HFFc6 (cell line): ENCODE data around the gene TGM4. TPM values are rescaled to one million over a fixed set of nuclear protein-coding genes. Genes with fewer than 3 reads are reported as not detected.
A peak's percentile ranks its signal among the peaks of the same experiment; 100 is the strongest.

Experiments
- DNase-seq: peaks from one replicate; pipeline ENCODE4 v3.0.0-alpha.2; 2018
- H3K27ac Mint-ChIP-seq: 2 replicates; pipeline ENCODE4 v1.8.0; 2020; ENCODE audit warnings: mild to moderate bottlenecking, mixed read lengths
- H3K27me3 Mint-ChIP-seq: 2 replicates; pipeline ENCODE4 v1.8.0; 2021; ENCODE audit warnings: mild to moderate bottlenecking, moderate library complexity, mixed read lengths; ENCODE audit not compliant: insufficient read depth
- H3K36me3 Mint-ChIP-seq: 2 replicates; pipeline ENCODE4 v1.8.0; 2021; ENCODE audit warnings: low read depth, mixed read lengths
- H3K4me1 Mint-ChIP-seq: 2 replicates; pipeline ENCODE4 v1.8.0; 2020; ENCODE audit warnings: low read depth, mixed read lengths
- H3K4me3 Mint-ChIP-seq: 2 replicates; pipeline ENCODE4 v1.8.0; 2020; ENCODE audit warnings: mild to moderate bottlenecking, moderate library complexity, mixed read lengths
- H3K9me3 Mint-ChIP-seq: 2 replicates; pipeline ENCODE4 v1.8.0; 2020; ENCODE audit warnings: mild to moderate bottlenecking, mixed read lengths
- CTCF ChIP-seq: fragments of 200-600 bp; sonication (generic); IDR thresholded peaks from 2 replicates; pipeline ENCODE4 v1.5.0; 2021; ENCODE audit warnings: antibody characterized with exemption, mild to moderate bottlenecking
- total RNA-seq, 6 experiments: library from RNA; stranded (reverse); fragmentation: NEBNext Ultra II Directional; extraction: Animal tissue kit (Norgen Biotek cat#: 25700); gene quantifications; 2 replicates in 1 of 6; 3 replicates in 5 of 6; pipeline ENCODE4 v1.2.3, GENCODE V29; 2021

Gene TGM4
- total RNA-seq, 6 experiments from 2014 or later = not detected

GRCh38 chr3:44958386-44958785 lies 84.0 kb downstream of the TGM4 start:
- Mint-ChIP-seq H3K27me3 (no peaks in the 10 kb centered on the region), H3K4me1 (peaks cover 30% of the 10 kb centered on the region), H3K4me3 (no peak overlapping the region), H3K36me3 (peaks cover 12% of the 10 kb centered on the region; the same call in 1 of the 2 replicates), H3K9me3 (no peaks in the 10 kb centered on the region), H3K27ac (no peak overlapping the region)
- no peak for DNase-seq
- no peak for TF ChIP-seq CTCF

DNA sequence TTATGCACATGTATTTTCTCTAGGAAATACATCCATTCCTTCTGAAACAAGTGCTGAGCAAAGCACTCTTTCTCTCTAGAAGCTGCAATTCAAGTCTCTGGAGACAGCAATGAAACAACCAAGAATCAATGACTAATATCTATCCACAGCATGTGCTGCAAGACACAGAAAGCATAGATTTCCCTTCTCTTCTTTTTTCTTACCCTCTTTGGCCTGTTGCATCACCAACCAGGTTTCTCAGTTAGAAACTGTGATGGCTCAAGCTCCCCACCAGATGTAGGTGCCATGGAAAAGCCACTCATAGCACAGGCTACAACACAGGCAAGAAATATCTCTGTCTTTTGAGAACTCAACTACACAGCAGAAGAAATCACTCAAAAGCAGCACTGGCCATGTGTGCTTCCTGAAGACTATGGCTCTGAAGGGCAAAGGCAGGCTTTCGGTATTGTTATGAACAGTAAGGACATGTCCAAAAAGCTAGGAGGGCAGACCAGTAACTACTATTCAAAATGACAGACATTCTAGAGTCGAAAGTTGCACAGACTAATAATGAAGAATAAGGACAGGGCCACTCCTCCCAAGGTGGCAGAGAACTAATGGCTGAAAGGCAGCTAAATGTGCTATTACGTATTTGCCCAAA lies 86.1 kb downstream of the TGM4 start:
- no peak for DNase-seq

DNA sequence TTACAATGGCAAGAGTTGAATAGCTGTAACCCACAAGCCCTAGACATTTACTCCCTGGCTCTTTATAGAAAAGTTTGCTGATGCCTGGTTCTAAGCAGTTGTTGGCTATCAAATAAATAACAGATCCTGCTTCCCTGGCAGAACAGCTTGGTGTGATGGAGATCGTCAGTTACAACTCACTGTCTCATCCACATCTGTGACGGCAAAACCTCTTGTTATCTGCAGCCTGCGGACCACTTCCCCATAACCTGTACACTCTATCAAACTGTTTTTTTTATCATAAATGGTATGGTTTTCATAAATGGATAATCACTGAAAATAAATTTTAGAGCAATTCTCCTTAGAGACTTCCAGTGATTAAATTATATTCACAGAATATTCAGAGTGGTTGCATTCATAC lies 87.5 kb downstream of the TGM4 start:
- Mint-ChIP-seq H3K36me3 (peaks cover 12% of the 10 kb centered on the region; the same call in 1 of the 2 replicates), H3K27me3 (no peaks in the 10 kb centered on the region), H3K9me3 (no peaks in the 10 kb centered on the region), H3K4me3 (no peak overlapping the region), H3K4me1 (peaks cover 33% of the 10 kb centered on the region), H3K27ac (no peak overlapping the region)
- no peak for DNase-seq
- no peak for TF ChIP-seq CTCF

More for the DNA sequence above, 86.1 kb downstream of the TGM4 start:
- Mint-ChIP-seq H3K4me3 (no peak overlapping the region), H3K9me3 (no peaks in the 10 kb centered on the region), H3K27ac (no peak overlapping the region), H3K27me3 (no peaks in the 10 kb centered on the region), H3K36me3 (peaks cover 12% of the 10 kb centered on the region; the same call in 1 of the 2 replicates), H3K4me1 (peaks cover 35% of the 10 kb centered on the region)
- no peak for TF ChIP-seq CTCF

GRCh38 chr3:44962621-44963393 lies 88.4 kb downstream of the TGM4 start:
- H3K4me1 Mint-ChIP-seq = peaks cover 38% of the 10 kb centered on the region
- H3K4me3 Mint-ChIP-seq = no peak overlapping the region
- peaks cover 4% of the 10 kb centered on the region; the same call in 1 of the 2 replicates for H3K36me3 Mint-ChIP-seq
- H3K27ac Mint-ChIP-seq = peak overlapping the region; percentile 19; the same call in 1 of the 2 replicates
- TF ChIP-seq CTCF = no peak
- peak; percentile 47 for DNase-seq
- no peaks in the 10 kb centered on the region for H3K27me3 Mint-ChIP-seq
- H3K9me3 Mint-ChIP-seq = no peaks in the 10 kb centered on the region

DNA sequence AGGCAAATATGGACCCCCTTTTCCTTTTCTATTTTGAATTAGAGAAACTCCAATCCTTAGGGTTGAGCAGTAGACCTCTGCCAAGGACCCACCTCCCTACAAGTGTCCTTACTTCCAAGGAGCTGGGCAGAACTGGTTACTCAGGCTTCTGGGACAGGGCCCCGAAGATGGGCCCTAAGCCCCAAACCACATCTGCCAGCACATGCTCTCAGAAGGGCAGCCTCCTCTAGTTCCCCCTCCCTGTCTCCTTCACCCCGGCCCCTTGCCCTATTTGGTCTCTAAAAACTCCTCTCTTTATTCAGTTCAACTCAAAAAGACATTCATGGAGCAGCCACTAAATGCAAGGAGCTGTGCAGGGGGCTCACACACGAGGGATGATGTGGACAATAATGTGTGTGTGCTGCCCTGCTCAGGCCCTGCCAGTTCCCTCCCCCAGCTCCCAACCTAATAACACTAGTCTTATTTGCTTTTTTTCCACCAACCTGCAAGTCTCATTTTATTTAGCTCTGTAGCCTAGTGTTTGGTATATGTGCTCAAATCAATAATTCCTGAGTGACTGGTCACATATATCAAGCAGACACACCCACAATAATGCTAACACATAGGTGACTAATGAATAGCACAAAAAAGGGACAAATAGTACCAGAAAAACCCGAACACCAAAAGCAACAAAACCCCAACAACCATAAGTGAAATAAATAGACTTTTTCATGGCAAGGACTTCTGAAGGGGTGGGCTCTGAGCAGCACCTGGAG lies 89.3 kb downstream of the TGM4 start:
- H3K4me1 Mint-ChIP-seq = peaks cover 38% of the 10 kb centered on the region
- TF ChIP-seq CTCF = no peak
- no peaks in the 10 kb centered on the region for H3K36me3 Mint-ChIP-seq
- H3K4me3 Mint-ChIP-seq = no peak overlapping the region
- H3K9me3 Mint-ChIP-seq = no peaks in the 10 kb centered on the region
- H3K27ac Mint-ChIP-seq = peak overlapping the region; percentile 15; the same call in 1 of the 2 replicates
- no peaks in the 10 kb centered on the region for H3K27me3 Mint-ChIP-seq
- DNase-seq = no peak

Other genes with a start within 250 kb of the TGM4 start
- gene ZNF197, start 249.6 kb upstream of the TGM4 start, total RNA-seq = 10 to 100 TPM; 12.0 to 13.5 (median 12.2) TPM
- 10 to 100 TPM in 3 of 6 experiments, 1 to 10 TPM in 3; 8.6 to 10.7 (median 10.0) TPM for gene ZNF35, start 225.9 kb upstream of the TGM4 start, total RNA-seq
- gene ZNF502, start 161.9 kb upstream of the TGM4 start, total RNA-seq = under 1 TPM; 0.09 to 0.88 (median 0.56) TPM
- gene ZNF501, start 145.0 kb upstream of the TGM4 start, total RNA-seq = 1 to 10 TPM; 1.0 to 2.0 (median 1.7) TPM
- 10 to 100 TPM; 25.5 to 36.7 (median 30.1) TPM for gene KIAA1143, start 113.0 kb upstream of the TGM4 start, total RNA-seq
- gene KIF15, start 112.8 kb upstream of the TGM4 start, total RNA-seq = 10 to 100 TPM in 3 of 6 experiments, 1 to 10 TPM in 3; 4.4 to 11.9 (median 9.7) TPM
- 10 to 100 TPM; 13.9 to 19.9 (median 16.7) TPM for gene TMEM42, start 12.7 kb upstream of the TGM4 start, total RNA-seq
- gene ZDHHC3, start 101.6 kb downstream of the TGM4 start, total RNA-seq = 10 to 100 TPM; 55.5 to 74.7 (median 64.4) TPM
- 10 to 100 TPM; 41.0 to 54.1 (median 47.9) TPM for gene EXOSC7, start 101.6 kb downstream of the TGM4 start, total RNA-seq
- gene CLEC3B, start 151.7 kb downstream of the TGM4 start, total RNA-seq = 1 to 10 TPM in 5 of 6 experiments, under 1 TPM in 1; 1.00 to 1.9 (median 1.2) TPM